ENCODE measurements around the gene TCF7L2.

The TCF7L2 gene

GRCh38 chr10:112948196-112948595 lies 1.9 kb upstream of the TCF7L2 start:
- DNase-seq: no peak

GRCh38 chr10:112949143-112949823 lies 764 bp upstream of the TCF7L2 start:
- DNase-seq: no peak

GRCh38 chr10:112950714-112951358 lies 789 bp downstream of the TCF7L2 start:
- DNase-seq: no peak

GRCh38 chr10:112951359-112952281 lies 1.6 kb downstream of the TCF7L2 start:
- DNase-seq: no peak

- no peak for DNase-seq
These were observed 2.5 kb downstream of the TCF7L2 start for GRCh38 chr10:112952282-112953173.

GRCh38 chr10:112953174-112954159 lies 3.4 kb downstream of the TCF7L2 start:
- DNase-seq: no peak

- DNase-seq: no peak
These were observed 5.0 kb downstream of the TCF7L2 start for GRCh38 chr10:112954974-112955581.

GRCh38 chr10:112955582-112956421 lies 5.8 kb downstream of the TCF7L2 start:
- no peak for DNase-seq

GRCh38 chr10:112956631-112957350 lies 6.7 kb downstream of the TCF7L2 start:
- DNase-seq: no peak

GRCh38 chr10:112957640-112958092 lies 7.6 kb downstream of the TCF7L2 start:
- no peak for DNase-seq

- no peak for DNase-seq
These were observed 8.4 kb downstream of the TCF7L2 start for GRCh38 chr10:112958275-112958995.

GRCh38 chr10:112959207-112959838 lies 9.3 kb downstream of the TCF7L2 start:
- DNase-seq: no peak

GRCh38 chr10:112960151-112960681 lies 10.2 kb downstream of the TCF7L2 start:
- no peak for DNase-seq

GRCh38 chr10:112961609-112962008 lies 11.6 kb downstream of the TCF7L2 start:
- DNase-seq: no peak

- DNase-seq: no peak
These were observed 12.3 kb downstream of the TCF7L2 start for GRCh38 chr10:112962343-112962742.

- no peak for DNase-seq
These were observed 13.8 kb downstream of the TCF7L2 start for GRCh38 chr10:112963835-112964234.

- no peak for DNase-seq
These were observed 14.4 kb downstream of the TCF7L2 start for GRCh38 chr10:112964482-112964881.

All from activated effector memory CD4-positive, alpha-beta T cell treated with Interleukin-2 at 50 U/mL for 16 hours (primary cell).